ENCODE results near the gene MELTF. TPM values are rescaled to one million over a fixed set of nuclear protein-coding genes. Genes with fewer than 3 reads are reported as not detected.

The MELTF gene
- total and polyA plus RNA-seq, 2 of the 13 experiments (the other 11 are each of a cell fraction or from before 2014, with no cell fraction given) = 3.2 to 7.5 TPM

DNA sequence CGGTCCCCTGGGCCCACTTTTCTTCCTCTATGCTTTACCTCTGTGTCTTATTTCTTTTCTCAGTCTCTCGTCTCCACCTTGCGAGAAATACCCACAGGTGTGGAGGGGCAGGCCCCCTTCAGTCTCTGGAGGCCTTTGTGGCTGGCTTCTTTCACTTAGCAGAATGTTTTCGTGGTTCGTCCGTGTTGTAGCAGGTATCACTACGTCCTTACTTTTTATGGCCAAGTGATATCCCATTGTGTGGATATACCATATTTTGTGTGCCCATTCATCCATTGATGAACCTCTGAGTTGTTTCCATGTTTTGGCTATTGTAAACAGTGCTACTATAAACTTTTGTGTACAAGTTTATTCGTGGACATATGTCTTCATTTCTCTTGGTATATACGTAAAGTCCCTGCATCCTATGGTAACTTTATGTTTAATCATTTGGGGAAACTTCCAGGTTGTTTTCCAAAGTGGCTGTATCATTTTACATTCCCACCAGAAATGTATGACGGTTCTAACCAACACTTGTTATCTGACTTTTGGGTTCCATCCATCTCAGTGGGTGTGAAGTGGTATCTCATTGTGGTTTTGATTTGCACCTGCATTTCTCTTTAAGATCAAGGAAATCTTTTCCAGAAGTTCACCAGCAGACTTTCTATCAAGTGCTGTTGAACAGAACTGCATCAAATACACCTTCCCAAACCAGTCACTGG, 66.5 kb downstream of the MELTF start (continued):
- TF ChIP-seq ATRX (CRISPR knock-in tag; IDR thresholded peaks at IDR 0.05; ENCODE audit: borderline replicate concordance) = no peak
- TF ChIP-seq THAP8 (CRISPR knock-in tag; IDR thresholded peaks at IDR 0.05; ENCODE audit: borderline replicate concordance) = no peak; the same call in 1 of the 2 replicates
- no peak for TF ChIP-seq TMF1 (CRISPR knock-in tag; IDR thresholded peaks at IDR 0.05; ENCODE audit: low read depth)
- no peak for TF ChIP-seq GATAD1 (CRISPR knock-in tag; IDR thresholded peaks at IDR 0.05)
- no peak for TF ChIP-seq CREB3 (CRISPR knock-in tag; IDR thresholded peaks at IDR 0.05)
- no peak for TF ChIP-seq GLI4 (CRISPR knock-in tag; IDR thresholded peaks at IDR 0.05; ENCODE audit: borderline replicate concordance)
- TF ChIP-seq KDM2A (CRISPR knock-in tag; IDR thresholded peaks at IDR 0.05; ENCODE audit: borderline replicate concordance, low read depth) = no peak
- no peak; the same call in 1 of the 2 replicates for TF ChIP-seq ZNF362 (CRISPR knock-in tag; IDR thresholded peaks at IDR 0.05; ENCODE audit: borderline replicate concordance)
- TF ChIP-seq, protein P1, sequence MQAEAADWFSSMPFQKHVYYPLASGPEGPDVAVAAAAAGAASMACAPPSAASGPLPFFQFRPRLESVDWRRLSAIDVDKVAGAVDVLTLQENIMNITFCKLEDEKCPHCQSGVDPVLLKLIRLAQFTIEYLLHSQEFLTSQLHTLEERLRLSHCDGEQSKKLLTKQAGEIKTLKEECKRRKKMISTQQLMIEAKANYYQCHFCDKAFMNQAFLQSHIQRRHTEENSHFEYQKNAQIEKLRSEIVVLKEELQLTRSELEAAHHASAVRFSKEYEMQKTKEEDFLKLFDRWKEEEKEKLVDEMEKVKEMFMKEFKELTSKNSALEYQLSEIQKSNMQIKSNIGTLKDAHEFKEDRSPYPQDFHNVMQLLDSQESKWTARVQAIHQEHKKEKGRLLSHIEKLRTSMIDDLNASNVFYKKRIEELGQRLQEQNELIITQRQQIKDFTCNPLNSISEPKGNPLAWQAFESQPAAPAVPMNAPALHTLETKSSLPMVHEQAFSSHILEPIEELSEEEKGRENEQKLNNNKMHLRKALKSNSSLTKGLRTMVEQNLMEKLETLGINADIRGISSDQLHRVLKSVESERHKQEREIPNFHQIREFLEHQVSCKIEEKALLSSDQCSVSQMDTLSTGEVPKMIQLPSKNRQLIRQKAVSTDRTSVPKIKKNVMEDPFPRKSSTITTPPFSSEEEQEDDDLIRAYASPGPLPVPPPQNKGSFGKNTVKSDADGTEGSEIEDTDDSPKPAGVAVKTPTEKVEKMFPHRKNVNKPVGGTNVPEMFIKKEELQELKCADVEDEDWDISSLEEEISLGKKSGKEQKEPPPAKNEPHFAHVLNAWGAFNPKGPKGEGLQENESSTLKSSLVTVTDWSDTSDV (CRISPR knock-in tag; IDR thresholded peaks at IDR 0.05) = no peak
- 0 out of 2 replicates have a peak, but pooled peaks have one; percentile 19 for TF ChIP-seq ZNF749 (CRISPR knock-in tag; IDR thresholded peaks at IDR 0.05; ENCODE audit: borderline replicate concordance)
- TF ChIP-seq ZNF605 (CRISPR knock-in tag; IDR thresholded peaks at IDR 0.05) = no peak
- peak; percentile 65 for TF ChIP-seq POLR2G (IDR thresholded peaks at IDR 0.05; ENCODE audit: low read depth, low read length)
- no peak; the same call in 1 of the 2 replicates for TF ChIP-seq PAF1 (CRISPR knock-in tag; IDR thresholded peaks at IDR 0.05)
- no peak for TF ChIP-seq ZSCAN25 (CRISPR knock-in tag; IDR thresholded peaks at IDR 0.05)
- no peak for TF ChIP-seq SIN3A (IDR thresholded peaks at IDR 0.05; ENCODE audit: borderline replicate concordance, low read depth, low read length)
- TF ChIP-seq, protein P2, sequence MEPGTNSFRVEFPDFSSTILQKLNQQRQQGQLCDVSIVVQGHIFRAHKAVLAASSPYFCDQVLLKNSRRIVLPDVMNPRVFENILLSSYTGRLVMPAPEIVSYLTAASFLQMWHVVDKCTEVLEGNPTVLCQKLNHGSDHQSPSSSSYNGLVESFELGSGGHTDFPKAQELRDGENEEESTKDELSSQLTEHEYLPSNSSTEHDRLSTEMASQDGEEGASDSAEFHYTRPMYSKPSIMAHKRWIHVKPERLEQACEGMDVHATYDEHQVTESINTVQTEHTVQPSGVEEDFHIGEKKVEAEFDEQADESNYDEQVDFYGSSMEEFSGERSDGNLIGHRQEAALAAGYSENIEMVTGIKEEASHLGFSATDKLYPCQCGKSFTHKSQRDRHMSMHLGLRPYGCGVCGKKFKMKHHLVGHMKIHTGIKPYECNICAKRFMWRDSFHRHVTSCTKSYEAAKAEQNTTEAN (CRISPR knock-in tag; conservative IDR thresholded peaks at IDR 0.05) = no peak
- TF ChIP-seq, protein P3, sequence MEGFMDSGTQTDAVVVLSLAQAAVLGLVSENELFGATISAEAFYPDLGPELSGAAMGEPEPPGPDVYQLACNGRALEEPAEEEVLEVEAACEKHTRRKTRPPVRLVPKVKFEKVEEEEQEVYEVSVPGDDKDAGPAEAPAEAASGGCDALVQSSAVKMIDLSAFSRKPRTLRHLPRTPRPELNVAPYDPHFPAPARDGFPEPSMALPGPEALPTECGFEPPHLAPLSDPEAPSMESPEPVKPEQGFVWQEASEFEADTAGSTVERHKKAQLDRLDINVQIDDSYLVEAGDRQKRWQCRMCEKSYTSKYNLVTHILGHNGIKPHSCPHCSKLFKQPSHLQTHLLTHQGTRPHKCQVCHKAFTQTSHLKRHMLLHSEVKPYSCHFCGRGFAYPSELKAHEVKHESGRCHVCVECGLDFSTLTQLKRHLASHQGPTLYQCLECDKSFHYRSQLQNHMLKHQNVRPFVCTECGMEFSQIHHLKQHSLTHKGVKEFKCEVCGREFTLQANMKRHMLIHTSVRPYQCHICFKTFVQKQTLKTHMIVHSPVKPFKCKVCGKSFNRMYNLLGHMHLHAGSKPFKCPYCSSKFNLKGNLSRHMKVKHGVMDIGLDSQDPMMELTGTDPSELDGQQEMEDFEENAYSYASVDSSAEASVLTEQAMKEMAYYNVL (CRISPR knock-in tag; IDR thresholded peaks at IDR 0.05; ENCODE audit: borderline replicate concordance) = no peak
- TF ChIP-seq RORA (CRISPR knock-in tag; IDR thresholded peaks at IDR 0.05) = no peak
- TF ChIP-seq ZNF101 (CRISPR knock-in tag; IDR thresholded peaks at IDR 0.05; ENCODE audit: borderline replicate concordance, low read depth) = no peak

Measured in HepG2 (cell line).